DMS 273 (cell line): Measurements from ENCODE around the gene GFOD2.

Experiments
- DNase-seq: peaks from one replicate; lab custom pipeline; 2025; ENCODE audit not compliant: unreplicated experiment; lab: John Stamatoyannopoulos, UW

GFOD2 gene

GRCh38 chr16:67673712-67674580 lies 45.2 kb downstream of the GFOD2 start:
- peak; percentile 63 for DNase-seq

- peak; percentile 85 for DNase-seq
Measured at GRCh38 chr16:67672739-67673662, 46.1 kb downstream of the GFOD2 start.

- no peak for DNase-seq
Measured at GRCh38 chr16:67672306-67672705, 46.8 kb downstream of the GFOD2 start.

GRCh38 chr16:67669499-67670101 lies 49.5 kb downstream of the GFOD2 start:
- no peak for DNase-seq

- no peak for DNase-seq
Measured at GRCh38 chr16:67668495-67669157, 50.5 kb downstream of the GFOD2 start.

- DNase-seq: peak; percentile 99
Measured at GRCh38 chr16:67667817-67668494, 51.2 kb downstream of the GFOD2 start.

GRCh38 chr16:67667453-67667816 lies 51.7 kb downstream of the GFOD2 start:
- DNase-seq: no peak

- DNase-seq: peak; percentile 93
Measured at GRCh38 chr16:67666559-67667452, 52.3 kb downstream of the GFOD2 start, which contains the start of the genes C16orf86 and ENKD1. Gene C16orf86, plus strand, starts transcription at chr16:67666814. Its CDS starts 157 bp downstream, at chr16:67666971. Gene ENKD1, minus strand, starts transcription at chr16:67666750. Its CDS starts 308 bp downstream, at chr16:67666442.

- peak; percentile 71 for DNase-seq
Measured at GRCh38 chr16:67666032-67666551, 53.0 kb downstream of the GFOD2 start.

- no peak for DNase-seq
Measured at GRCh38 chr16:67665598-67665997, 53.5 kb downstream of the GFOD2 start.

- DNase-seq: no peak
Measured at GRCh38 chr16:67664871-67665270, 54.2 kb downstream of the GFOD2 start.

- no peak for DNase-seq
Measured at GRCh38 chr16:67664258-67664657, 54.9 kb downstream of the GFOD2 start.

- DNase-seq: no peak
Measured at GRCh38 chr16:67663877-67664222, 55.3 kb downstream of the GFOD2 start.

GRCh38 chr16:67663151-67663876 lies 55.8 kb downstream of the GFOD2 start:
- DNase-seq: peak; percentile 54

- DNase-seq: no peak
Measured at GRCh38 chr16:67662653-67663010, 56.5 kb downstream of the GFOD2 start.

- no peak for DNase-seq
Measured at GRCh38 chr16:67661886-67662652, 57.0 kb downstream of the GFOD2 start.

- DNase-seq: peak; percentile 76
Measured at GRCh38 chr16:67661101-67661761, 57.9 kb downstream of the GFOD2 start.
